GM12878 (cell line): ENCODE results near the gene SLC34A1.
A peak's percentile ranks its signal among the peaks of the same experiment; 100 is the strongest.

Experiments used
- CREB1 ChIP-seq: IDR thresholded peaks from 2 replicates; pipeline ENCODE4 v1.6.1; 2012; ENCODE audit warnings: low read depth, mild to moderate bottlenecking, inconsistent platforms
- E4F1 ChIP-seq: fragments of 450-650 bp; IDR thresholded peaks from 2 replicates; pipeline ENCODE4 v1.6.1; 2018; ENCODE audit warnings: borderline replicate concordance, mild to moderate bottlenecking; ENCODE audit not compliant: partially characterized antibody
- EZH2 ChIP-seq: IDR thresholded peaks from 2 replicates; pipeline ENCODE4 v1.6.1; 2012; ENCODE audit warnings: low read depth, mild to moderate bottlenecking, control low read depth, inconsistent platforms, low read length, borderline replicate concordance; ENCODE audit not compliant: control insufficient read depth
- MXI1 ChIP-seq: fragments of 150-350 bp; IDR thresholded peaks from 2 replicates; pipeline ENCODE4 v1.6.1; 2011; ENCODE audit warnings: low read depth, mild to moderate bottlenecking, inconsistent platforms, low read length, improper control_type of control experiment
- PML ChIP-seq: IDR thresholded peaks from 2 replicates; pipeline ENCODE4 v1.6.1; 2012; ENCODE audit warnings: low read length, inconsistent platforms
- POLR2A ChIP-seq: IDR thresholded peaks from 2 replicates; pipeline ENCODE4 v1.6.1; 2011; ENCODE audit warnings: low read depth, mild to moderate bottlenecking, low read length
- POLR2AphosphoS5 ChIP-seq: IDR thresholded peaks from 2 replicates; pipeline ENCODE4 v1.6.1; 2011; ENCODE audit warnings: mild to moderate bottlenecking, low read length, inconsistent platforms
- POU2F2 ChIP-seq: IDR thresholded peaks from 3 replicates; pipeline ENCODE4 v1.6.1; 2011; ENCODE audit warnings: low read depth, mild to moderate bottlenecking, low read length, borderline replicate concordance
- TAF1 ChIP-seq: IDR thresholded peaks from 2 replicates; pipeline ENCODE4 v1.6.1; 2011; ENCODE audit warnings: mild to moderate bottlenecking, low read depth, low read length, borderline replicate concordance
- ZNF687 ChIP-seq: fragments of 450-650 bp; IDR thresholded peaks from 2 replicates; pipeline ENCODE4 v1.6.1; 2017; ENCODE audit warnings: mild to moderate bottlenecking, moderate library complexity
- TF ChIP-seq, protein P1 (sequence below), 3 experiments: IDR thresholded peaks in 2 of 3; conservative IDR thresholded peaks in 1 of 3; 2 replicates each; pipeline ENCODE4 v1.5.1; 2011; ENCODE audit warnings: low read depth in 3 of 3, low read length in 3 of 3, mild to moderate bottlenecking in 3 of 3, control low read depth in 2 of 3, moderate library complexity in 2 of 3, inconsistent platforms in 1 of 3, mixed read lengths in 1 of 3; ENCODE audit not compliant: control insufficient read depth in 2 of 3, insufficient read depth in 1 of 3; ENCODE audit errors: extremely low read depth in 1 of 3

DNA sequence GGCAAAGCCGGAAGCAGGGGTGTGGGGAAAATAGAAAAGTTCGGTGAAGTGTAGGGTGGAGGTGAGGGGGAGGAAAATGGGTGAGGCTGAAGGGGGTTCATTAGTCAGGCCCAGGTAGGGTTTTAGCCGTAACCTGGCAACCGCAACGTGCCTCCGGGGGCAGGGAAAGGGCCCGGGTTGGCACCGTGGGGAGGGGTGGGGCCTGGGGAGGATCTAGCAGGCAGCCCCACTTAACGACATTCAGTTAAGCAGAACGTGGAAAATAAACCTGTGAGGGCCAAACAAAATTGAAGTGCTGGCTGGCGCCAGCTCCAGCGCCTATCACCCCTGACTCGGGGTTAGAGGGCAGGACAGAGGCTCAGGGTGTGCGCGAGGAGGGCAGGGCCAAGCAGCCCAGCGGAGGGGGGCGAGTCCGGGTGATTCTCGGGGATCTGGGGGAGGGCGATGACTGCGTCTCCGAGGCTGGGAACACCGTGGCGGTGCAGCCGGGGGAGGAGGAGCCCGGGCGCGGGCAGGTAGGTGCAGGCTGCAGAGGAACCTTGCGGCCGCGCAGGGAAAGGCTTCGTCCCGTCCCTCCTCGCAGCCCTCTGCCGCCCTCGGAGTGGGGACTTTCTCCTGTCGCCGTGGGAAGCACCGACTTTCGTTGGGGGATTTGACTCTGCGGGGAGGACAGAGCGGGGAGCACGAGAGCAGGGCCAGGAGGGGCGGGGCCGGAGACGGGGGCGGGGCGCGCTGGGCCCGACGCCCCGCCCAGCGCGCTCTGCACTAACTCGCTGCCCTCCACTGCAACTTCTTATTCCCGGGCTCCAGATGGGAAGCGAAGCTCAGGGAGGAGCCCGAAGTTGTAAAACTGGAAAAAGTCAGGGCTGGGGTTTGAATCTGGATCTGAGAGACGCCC is 21.4 kb upstream of the SLC34A1 start:
- peak; percentile 43; the same call in 1 of the 2 replicates for TF ChIP-seq ZNF687
- no peak for TF ChIP-seq E4F1
- TF ChIP-seq PML = no peak
- TF ChIP-seq, protein P1, sequence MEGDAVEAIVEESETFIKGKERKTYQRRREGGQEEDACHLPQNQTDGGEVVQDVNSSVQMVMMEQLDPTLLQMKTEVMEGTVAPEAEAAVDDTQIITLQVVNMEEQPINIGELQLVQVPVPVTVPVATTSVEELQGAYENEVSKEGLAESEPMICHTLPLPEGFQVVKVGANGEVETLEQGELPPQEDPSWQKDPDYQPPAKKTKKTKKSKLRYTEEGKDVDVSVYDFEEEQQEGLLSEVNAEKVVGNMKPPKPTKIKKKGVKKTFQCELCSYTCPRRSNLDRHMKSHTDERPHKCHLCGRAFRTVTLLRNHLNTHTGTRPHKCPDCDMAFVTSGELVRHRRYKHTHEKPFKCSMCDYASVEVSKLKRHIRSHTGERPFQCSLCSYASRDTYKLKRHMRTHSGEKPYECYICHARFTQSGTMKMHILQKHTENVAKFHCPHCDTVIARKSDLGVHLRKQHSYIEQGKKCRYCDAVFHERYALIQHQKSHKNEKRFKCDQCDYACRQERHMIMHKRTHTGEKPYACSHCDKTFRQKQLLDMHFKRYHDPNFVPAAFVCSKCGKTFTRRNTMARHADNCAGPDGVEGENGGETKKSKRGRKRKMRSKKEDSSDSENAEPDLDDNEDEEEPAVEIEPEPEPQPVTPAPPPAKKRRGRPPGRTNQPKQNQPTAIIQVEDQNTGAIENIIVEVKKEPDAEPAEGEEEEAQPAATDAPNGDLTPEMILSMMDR (IDR thresholded peaks at IDR 0.05 in 2 of 3, conservative IDR thresholded peaks at IDR 0.05 in 1 of 3; ENCODE audit: control insufficient read depth in 2 of 3, extremely low read depth in 1 of 3, insufficient read depth in 1 of 3, low read depth in 3 of 3, low read length in 3 of 3) = no peak; a peak in 1 of 6 replicates
- TF ChIP-seq MXI1 = no peak
- peak; percentile 55; the same call in 1 of the 3 replicates for TF ChIP-seq POU2F2
- TF ChIP-seq POLR2AphosphoS5 = no peak; the same call in 1 of the 2 replicates
- peak; percentile 59 for TF ChIP-seq POLR2A
- no peak for TF ChIP-seq EZH2
- TF ChIP-seq TAF1 = no peak
- no peak for TF ChIP-seq CREB1
